Measurements from ENCODE around the gene CBFA2T3.

CBFA2T3 gene

DNA sequence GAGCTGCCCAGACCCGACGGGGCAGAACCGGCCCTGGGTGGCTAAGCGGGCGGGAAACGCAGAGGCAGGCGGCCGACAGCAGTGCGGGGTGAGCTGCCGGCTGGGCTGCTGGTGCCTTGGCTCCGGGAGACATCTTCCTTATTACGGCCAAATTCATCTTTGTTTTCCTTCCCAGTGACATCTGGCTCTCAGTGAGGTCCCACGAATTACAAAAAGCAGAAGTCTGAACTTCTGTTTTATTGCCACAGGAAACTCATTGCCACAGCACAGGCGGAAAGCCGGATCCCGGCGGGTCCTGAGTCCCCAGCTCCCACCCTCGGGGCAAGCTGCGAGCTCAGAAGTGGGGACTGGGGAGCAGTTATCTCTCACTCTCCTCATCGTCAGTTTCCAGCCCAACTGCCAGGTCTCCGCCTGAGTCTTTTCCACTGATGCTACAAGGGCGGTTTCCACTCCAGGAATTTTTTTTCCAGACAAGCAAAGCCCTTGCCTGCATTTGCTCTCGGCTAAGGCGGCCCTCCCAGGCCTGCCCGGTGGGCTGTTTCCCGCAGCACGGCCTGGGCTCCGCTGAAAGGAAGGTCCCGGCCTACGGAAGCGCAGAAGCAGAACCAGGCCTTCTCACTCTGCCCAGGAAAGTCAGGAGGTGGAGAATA lies 40.3 kb downstream of the CBFA2T3 start:
- peak; percentile 19 for DNase-seq

DNA sequence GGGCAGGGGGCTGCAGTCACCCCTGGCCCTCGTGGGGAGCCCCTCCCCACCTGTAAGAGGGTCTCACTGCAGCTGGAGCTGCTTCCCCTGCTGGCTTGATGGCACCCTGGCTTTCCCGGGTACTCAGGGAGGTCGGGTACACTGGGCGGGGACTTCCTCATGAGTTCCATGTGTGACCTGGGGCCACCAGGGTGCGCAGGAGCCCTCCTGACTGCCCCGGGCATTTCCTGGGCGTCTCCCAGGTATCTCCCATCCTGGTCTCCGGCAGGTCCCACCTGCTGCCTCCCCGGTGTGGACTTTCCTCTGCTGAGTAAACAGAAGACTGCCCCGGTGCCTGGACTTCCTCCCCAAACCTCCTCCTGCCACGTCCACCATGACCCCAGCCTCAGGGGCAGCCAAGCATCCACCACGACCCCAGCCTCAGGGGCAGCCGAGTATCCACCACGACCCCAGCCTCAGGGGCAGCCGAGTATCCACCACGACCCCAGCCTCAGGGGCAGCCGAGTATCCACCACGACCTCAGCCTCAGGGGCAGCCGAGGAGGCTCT lies 40.9 kb downstream of the CBFA2T3 start:
- DNase-seq: no peak

DNA sequence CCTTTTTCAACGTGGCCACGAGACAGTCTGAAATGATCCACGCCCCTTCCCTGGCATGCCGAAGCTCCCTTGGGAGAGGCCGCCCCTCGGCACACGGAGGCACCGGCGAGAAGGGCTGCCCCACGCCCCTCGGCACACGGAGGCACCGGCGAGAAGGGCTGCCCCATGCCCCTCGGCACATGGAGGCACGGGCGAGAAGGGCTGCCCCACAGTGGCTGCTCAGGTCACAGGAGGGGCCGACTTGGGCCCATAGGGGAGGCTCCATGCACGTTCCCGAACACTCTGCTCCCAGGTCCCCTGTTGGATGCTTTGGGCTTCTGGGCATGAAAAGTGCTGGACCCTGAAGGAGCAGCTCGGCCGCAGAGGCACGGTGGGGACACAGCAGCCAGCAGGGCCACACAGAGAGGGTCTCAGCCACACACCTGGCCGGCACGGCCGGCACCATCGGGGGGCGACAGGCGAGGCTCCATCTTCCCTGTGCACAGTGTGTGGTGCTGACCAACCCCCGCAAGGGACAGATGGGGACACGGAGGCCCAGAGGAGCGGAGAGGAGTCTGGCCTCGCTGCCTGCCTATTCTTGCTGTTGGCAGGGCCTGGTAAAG lies 42.8 kb downstream of the CBFA2T3 start:
- DNase-seq: no peak

DNA sequence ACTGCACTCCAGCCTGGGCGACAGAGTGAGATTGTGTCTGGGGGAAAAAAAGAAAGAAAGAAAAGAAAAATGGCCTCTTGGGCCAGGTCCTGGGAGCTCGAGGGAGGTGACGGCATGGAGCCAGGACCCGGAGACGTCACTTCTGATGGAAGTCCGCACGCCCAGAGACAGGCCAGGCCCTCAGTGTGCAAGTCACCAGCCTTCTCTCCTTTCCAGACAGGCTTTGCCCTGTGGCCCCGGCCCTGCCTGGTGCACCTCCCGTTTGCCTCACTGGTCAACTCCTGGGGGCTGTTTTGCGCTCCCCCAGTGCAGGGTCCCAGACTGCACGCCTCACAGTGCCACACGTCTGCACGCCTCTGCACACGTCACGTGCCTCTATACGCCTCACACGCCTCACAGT lies 44.1 kb downstream of the CBFA2T3 start:
- no peak for DNase-seq

DNA sequence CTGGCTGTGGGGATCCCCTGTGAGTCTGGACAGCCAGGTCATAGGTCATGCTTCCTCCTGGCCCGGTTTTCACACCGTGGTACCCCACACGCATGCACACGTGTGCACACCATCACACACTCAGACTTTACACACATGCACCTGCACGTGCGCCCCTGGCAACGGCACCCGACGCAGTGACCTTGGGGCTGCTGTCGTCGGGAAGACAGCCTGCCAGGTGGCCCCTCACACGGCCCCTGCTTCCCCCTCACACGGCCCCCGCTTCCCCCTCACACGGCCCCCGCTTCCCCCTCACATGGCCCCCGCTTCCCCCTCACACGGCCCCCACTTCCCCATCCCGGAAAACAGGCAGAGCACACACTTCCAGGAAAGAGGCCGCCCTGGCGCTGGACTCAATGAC lies 45.1 kb downstream of the CBFA2T3 start:
- DNase-seq: no peak

DNA sequence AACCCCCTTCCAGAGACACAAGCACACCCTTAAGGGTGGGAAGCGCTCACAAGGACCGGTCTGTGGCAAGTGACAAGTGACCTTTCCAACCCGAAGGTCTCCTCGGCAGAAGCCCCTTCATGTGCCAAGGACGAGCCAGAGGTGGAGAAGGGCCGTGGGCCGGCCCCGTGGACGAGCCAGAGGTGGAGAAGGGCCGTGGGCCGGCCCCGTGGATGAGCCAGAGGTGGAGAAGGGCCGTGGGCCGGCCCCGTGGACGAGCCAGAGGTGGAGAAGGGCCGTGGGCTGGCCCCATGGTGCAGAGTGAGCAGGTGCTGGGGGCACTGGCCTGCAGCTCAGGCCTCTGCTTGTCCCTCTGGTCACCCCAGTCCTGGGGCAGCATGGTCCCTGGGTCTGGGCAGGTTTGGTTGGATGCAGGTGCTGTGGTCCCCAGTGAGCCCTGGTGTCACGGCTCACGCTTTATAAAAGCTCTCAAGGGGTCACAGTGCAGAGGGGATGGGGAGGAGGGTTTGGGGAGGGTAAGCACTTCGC lies 45.6 kb downstream of the CBFA2T3 start:
- no peak for DNase-seq

DNA sequence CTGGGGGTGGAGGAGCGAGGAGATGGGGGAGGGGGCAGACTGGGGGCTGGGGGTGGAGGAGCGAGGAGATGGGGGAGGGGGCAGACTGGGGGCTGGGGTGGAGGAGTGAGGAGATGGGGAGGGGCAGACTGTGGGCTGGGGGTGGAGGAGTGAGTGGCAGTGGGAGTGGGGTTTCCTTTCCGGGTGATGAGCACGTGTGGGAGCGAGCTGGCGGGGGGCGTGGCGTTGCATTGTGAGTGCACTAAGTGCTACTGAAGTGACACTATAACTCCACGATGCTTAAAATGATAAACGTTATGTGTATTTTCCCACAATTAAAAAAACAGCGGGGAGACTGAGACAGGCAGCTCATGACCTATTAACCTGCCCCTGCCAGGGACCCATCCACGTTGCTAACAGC lies 46.3 kb downstream of the CBFA2T3 start:
- DNase-seq: no peak

DNA sequence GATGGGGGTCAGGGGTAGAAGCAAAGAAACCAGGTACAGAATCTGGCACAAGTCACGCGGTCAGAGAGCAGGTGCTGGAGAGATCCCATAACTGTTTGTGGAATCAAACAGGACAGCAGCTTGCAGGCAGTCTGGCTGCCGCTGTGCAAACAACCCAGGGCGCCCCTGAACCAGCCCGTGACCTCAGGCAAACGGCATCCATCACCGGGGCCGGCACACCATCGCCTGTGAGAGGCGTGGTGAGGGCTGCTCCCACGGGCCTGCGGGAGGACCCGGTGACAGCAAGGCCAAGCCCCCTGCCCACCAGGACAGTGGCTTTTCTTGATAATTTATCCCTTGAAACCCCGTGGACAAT lies 47.9 kb downstream of the CBFA2T3 start:
- DNase-seq: no peak

DNA sequence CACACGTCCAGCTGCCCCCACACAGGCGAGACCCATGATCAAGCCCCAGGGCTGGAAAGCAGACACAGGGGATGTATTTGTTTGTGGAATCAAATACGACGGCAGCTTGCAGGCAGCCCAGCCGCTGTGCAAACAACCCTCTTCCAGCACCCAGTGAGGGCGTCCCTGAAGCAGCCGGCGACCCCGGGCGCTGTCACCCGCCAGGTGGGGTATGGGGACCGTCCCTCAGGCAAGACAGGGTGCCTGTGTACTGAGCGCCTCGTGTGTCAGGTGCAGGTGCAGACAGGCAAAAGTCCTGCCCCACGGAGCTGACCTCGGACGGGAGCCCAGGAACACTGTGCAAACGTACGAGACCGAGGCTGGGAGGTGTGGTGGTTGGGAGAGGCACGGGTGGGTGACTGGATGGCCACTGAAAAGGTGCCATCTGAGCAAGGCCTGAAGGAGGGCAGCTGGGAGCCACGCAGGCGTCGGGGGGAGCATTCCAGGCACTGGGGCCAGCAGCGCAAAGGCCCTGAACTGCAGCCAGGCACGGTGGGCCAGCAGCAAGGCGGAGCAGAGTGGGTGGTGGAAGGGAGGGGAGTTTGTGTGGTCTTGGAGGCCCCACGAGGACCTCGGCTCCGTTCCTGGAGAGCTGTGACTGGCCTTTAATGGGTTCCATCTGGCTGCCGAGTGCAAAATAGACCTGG lies 48.5 kb downstream of the CBFA2T3 start:
- DNase-seq: no peak

DNA sequence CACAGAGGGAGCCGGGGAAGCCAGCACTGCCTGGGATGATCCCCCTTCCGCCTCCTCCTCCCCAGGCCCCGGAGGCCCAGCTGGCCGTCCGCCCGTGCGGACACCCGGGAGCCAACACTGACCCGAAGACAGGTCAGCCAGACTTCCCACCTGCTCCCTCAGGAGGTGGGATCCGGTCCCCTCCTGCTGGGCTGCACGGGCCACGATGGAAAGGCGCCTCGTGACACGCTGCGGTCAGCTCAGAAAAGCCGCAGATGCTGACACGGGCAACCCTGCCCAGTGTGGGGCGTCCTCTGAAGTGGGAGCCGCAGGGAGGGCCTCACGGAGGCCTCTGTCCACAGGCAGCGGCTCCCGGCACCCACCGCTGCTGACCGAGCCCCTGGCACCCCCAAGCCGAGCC lies 49.3 kb downstream of the CBFA2T3 start:
- no peak for DNase-seq

DNA sequence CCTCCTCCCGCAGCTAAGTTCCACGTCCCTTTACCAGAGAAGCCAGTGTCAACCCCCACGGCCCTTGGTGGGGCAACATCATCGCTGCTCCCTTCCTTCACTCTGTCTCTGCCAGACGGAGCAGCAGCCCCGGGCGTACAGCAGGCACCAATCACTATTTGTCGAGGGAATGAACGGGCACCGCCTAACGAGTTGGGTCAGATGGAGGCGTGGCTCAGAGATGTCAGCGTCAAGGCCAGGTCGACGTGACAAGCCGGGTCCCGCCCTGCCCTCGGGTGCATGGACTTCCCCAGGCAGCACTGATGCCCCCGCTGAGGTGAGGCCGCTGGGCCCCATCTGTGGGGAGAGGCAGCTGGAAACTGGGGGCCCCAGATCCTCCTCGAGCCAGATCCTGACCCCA lies 50.0 kb downstream of the CBFA2T3 start:
- no peak for DNase-seq

DNA sequence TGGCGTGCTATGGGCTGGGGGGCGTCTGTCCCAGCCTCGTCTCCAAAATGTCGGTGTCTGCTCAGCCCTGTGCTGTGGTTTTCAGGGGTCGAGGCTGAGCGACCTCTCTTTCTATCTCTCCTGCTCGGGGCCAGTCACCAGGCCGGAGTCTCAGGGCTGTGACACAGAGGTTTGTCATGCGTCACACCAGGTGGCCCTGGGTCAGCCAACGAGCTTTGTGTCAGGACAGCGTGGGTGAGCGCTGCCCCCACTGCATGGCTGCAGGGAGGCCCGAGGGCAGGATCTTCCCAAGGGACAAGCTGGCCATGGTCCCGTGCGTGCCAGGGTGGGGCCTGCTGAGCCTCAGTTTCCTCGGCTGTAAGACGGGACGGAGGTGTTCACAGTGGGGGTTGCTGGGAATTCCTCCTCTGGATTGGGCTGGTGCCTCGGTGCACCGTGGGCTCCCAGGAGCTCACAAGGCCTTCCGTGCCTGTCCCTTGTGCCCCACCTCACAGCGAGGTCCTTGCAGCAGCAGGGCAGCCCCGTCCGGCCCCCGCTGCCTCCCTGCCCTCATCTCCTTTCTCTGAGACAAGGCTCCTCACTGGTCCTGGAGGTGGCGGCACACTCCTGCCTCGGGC lies 50.5 kb downstream of the CBFA2T3 start:
- DNase-seq: no peak

DNA sequence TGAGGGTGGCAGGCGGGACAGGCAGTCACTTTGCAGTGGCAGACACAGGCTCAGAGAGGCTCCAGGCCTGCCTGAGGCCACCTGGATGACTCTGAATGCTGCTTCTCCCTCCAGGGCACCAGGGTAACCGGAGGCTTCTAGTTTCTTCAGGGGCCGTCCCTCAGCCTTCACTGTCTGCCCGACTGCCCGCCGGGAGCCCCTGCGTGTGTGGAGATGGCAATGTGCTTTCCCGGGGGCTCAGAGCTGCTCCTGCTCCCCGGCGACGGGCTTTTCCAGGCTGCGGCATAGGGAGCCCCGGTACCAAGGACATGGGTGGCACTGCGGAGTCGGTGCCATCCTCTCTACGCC lies 51.5 kb downstream of the CBFA2T3 start:
- DNase-seq: no peak

DNA sequence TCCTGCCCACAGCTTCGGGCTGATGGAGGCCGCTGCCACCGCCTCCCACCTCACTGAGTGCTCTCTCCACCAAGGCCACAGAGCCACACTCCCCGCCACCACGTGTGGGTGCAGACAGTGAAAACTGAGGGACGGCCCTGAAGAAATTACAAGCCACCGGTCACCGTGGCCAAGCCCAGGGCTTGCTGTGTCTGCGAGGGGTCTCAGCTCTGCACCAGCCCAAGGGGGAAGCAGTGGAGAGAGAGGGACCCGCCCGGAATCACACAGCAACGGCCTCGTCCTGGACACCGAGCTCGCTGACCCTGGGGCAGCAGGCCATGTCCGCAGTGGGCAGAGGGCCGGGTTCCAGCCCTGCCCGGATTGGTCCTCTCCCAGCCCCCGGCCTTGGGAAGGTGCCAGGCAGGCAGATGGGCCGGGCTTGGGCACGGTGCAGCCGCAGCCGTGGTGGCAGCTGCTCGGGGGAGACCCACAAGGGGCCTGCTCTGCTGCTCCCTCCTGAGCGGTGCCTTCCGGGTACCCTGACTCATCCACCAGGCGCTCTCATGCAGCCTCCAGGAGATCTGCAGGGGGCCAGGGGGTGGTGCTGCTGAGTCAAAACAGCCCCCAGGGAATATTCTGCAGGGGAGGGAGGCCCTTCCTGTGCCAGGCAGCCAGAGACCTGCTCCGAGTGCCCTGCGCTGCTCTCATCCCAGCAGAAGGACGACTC lies 52.0 kb downstream of the CBFA2T3 start:
- no peak for DNase-seq

DNA sequence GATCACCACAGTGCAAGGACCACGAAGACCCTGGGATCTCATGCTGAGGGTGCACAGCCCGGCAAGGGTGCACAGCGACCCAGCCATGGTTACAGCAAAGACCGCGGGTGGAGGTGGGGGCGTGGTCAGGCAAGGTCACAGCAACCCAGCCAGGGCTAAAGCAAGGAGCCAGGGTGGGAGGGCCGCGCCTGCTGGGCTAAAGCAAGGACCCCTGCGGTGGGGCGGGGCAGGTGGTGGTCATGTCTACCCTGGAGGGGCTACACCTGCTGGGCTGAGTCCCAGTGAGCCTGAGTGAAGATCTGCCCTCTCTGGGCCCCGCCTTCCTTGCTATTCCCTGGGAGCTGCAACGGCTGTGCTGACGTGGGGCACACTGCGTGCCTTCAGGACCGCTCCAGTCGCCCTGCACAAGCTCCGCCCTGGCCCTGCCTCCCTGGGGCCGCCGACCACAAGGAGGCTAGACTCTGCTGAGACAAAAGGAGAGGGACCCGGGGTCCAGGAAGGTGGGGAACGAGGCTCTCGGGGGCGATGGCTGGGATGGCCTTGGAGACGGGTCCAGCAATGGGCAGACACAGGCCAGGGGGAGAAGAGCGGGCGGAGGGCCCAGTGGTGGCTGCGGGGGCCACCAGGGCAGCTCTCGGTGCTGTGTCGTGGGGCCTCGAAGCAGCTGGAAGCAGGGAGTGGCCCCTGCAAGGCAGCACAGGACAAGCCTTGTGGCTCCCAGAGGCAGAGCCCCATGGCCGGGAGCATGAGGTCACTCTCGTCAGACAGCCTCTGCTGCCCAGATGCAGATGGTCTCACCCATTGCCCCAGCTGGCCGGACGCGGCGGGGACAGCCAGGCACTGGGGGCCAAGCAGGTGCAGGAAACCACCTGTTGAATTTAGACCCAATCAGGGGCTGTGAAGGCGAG lies 52.8 kb downstream of the CBFA2T3 start:
- DNase-seq: no peak

DNA sequence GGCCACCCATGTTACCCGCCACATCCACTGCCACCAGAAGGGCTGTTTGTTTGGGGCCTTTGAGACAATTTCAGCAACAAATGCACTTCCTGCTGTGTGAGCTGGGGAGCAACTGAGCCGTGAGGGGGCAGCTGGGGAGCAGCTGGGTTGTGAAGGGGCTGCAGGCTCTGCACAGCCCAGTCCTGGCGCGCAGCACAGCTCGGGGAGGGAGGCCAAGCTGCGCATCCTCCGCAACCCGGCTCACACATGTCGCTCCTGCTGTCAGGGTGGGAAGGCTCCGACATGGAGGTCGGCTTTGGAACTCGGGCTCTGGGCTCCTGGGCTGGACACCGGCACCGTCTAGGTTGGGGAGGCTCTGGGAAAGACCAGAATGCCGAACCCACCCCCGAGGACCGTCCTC lies 53.6 kb downstream of the CBFA2T3 start:
- no peak for DNase-seq

DNA sequence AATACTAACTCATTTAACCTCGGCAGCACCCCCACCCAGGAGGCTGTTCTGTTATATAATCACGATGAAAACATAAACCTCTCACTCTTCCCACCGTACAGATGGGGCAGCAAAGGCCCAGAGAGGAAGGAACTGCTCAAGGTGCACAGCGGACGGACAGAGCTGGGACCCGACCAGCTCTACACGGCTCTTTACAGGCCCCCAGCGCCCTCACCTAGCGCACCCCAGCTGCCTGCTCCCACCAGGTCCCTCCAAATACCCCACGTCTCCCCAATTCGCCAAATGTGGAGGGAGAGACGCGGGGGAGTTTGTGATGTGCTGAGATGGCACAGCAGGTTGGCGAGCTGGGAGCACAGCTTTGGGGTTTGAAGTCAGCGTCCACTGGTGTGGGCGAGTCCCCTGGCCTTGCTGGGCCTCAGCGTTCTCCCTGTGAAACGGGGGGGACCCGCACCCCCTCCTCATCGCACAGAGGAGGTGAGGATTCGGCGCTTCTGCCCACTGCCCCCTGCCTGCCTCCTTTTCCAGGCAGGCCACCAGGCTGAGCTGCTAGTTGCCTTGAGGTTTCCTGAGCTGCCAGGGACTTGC lies 54.1 kb downstream of the CBFA2T3 start:
- DNase-seq: no peak

DNA sequence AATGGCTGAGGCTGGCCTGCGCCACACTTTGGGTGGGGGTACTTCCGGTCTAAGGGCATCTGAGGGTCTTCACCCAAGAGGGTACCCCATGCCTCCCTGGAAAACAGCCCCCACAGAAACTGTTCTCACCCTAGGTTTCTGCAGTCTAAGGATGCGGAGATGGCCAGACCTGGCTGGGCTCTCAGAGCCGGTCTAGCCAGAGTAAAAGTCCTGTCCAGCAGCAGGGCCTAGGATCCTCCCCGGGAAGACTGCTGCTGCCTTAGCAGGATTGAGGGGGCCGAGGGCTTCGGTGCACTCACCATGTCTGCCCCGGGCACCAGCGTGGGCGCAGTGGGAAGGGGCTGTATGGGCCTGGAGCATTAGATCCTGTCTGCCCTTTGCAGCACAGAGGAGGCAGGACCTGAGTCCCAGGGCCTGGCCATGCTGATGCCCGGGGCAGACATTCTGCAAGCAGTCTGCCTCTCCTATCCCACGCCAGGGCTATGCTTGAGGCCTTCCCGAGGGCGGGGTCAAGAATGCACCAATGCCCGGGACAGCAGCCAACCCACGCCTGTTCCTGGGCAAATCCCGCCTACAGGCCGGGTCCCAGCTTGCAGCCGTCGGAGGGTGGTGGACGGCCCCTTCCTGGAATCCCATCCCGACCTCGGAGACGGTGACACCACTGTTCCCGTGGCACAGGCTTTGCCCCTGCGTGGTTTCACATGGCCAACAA lies 54.7 kb downstream of the CBFA2T3 start:
- no peak for DNase-seq

DNA sequence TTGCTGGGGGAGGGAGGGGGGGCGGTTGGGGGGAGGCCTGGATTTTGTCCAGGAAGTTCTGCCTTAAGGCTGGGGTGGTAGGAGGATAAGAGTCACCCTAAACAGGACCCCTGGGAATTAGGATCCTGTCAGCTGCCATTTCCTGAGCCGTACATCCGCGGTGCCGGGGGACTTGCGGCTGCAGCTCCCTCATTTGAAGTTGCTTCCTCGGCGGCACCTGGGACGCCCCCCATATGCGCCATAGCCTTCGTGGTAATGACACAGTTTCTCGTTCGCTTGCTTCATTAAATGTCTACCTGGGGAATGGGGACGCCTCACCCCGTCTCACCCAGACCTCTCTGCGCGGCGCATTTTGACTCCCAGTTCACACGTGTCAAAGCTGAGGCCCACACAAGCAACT lies 55.4 kb downstream of the CBFA2T3 start:
- no peak for DNase-seq

DNA sequence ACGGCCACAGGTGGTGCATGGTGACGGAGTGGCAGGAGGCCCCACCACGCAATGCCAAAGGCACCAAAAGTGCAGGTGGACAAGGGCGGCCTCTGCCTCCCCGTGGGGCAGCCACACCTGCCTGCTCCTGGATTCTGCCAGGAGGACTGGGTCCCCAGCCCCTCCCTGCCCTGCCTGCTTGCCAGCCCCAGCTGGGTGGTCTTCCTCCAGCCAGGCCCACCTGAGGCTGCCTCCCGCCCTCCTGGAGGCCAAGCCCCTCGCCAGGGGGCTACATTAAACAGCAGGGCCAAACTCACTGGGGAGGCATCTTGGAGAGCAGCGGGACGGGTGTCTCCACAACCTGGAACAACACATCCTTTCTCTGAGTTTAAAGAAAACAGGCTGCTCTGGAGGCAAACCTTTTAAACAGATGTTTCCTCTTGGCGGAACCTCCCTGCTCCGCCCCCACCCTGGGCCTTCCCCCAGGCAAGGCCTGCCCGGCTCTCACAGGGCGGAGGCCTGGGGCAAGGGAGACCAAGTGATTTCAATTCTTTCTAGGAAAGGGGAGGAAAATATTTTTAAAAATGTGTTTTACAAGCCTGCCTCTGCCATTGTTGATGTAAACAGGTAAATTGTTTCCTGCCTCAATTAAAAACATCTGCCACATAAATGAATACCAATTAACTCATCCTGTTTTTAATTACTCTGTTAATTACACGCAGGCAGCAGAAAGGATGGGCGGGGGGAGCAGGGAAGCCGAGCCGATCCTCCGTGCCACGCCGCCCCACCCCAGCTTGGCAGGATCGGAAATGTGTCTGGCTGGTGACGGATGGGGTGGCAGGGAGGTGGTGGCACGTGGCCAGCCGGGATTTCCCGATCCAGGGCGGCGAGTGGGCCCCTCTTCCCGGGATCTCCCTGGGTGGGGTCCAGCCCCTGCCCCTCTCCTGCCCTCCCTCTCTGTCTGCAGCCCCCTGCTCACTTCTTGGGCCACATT lies 56.1 kb downstream of the CBFA2T3 start:
- DNase-seq: no peak

Measured in midbrain (tissue), 1 donor.